GM19324 (cell line): ENCODE measurements around the gene THBS2.

Source experiments
- ATAC-seq: cut with Tn5 transposase; IDR thresholded peaks from one replicate; pipeline ENCODE4 v1.9.1; 2021; ENCODE audit warnings: mild to moderate bottlenecking, moderate library complexity; ENCODE audit not compliant: unreplicated experiment, low FRiP score

THBS2 gene

GRCh38 chr6:169251822-169252504 lies 1.7 kb downstream of the THBS2 start:
- no peak for ATAC-seq

GRCh38 chr6:169251371-169251802 lies 2.3 kb downstream of the THBS2 start:
- no peak for ATAC-seq

- ATAC-seq, result no peak
These were observed 3.0 kb downstream of the THBS2 start for GRCh38 chr6:169250660-169251059.

DNA sequence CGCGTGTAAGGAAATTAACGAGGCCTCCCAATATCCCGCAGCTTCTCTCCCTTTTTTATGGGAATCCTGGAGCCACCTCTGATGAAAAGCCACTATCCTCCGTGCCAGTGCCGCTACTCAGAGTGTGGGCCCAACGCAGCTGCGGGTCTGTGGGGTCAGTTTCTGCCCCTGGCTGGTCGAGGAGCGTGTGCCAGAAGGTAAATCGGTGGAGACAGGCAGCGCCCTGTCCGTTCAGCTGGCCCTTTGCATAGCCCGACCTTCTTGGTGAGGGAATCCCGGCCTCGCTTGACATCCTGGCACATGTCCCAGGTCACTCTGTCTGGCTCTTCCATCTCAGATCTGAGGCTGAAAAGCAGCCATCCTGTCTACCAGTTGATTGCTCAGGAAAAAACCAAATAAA lies 4.6 kb downstream of the THBS2 start:
- no peak for ATAC-seq

DNA sequence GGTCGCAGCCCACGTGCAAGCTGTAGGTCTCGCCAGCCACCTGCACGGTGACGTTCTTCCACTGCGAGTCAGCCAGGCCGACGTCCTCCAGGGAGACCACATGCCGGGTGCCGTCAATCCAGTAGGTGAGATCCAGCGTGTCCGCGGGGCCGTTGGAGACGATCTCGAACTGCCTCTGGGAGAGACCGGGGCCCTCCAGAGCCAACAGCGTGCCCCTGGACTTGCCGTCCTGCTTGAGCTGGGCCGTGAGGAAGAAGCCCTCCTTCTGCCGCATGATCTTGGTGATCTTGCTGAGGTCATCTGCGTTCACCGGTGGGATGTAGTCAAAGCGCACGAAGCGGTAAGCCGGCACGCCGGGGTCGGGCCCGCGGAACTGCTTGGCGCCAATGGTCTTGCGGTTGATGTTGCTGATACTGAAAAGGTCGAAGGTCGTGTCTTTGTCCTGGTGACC lies 5.1 kb downstream of the THBS2 start:
- ATAC-seq, result no peak

GRCh38 chr6:169247991-169248390 lies 5.7 kb downstream of the THBS2 start:
- ATAC-seq, result no peak

- no peak for ATAC-seq
These were observed 6.2 kb downstream of the THBS2 start for GRCh38 chr6:169247419-169247818.

GRCh38 chr6:169246445-169246844 lies 7.2 kb downstream of the THBS2 start:
- ATAC-seq, result no peak

GRCh38 chr6:169244684-169245383 lies 8.8 kb downstream of the THBS2 start:
- ATAC-seq, result no peak

DNA sequence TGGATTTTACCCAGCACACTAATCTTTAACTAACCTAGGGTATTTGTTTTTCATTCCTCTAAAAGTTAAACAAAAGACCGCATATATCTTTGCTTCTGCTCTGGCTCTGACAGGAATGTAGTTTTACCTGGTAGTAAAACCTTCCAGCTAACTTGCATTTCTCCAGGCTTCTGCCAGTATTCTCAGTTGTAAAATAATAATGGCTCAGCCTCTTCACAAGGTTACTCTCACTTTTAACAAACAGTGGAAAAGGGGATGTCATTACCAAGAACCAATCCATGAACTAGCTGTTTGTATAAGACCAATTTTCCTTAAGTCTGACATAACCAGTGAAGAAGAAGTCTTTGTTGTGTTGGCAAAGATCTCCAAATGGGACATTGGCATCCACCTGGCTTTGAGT lies 10.0 kb downstream of the THBS2 start:
- no peak for ATAC-seq

DNA sequence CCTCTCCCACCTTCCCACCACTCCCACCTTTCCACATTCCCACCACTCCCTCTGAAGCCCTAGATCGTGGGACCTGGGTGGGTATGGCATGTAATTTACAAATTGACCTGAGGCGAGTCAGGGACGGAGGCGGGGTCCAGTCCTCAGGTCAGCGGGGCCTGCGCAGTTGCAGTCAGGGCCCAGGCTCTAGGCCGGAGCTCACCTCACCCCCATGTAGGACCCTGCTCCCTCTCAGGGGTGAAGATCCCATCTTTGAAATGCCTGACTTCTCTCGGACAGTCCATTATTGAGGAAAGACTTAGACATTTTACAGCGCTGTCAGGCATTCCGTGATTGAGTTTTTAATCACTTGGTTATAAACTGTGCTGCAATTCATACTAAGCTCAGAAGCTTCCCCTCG lies 10.5 kb downstream of the THBS2 start:
- no peak for ATAC-seq

DNA sequence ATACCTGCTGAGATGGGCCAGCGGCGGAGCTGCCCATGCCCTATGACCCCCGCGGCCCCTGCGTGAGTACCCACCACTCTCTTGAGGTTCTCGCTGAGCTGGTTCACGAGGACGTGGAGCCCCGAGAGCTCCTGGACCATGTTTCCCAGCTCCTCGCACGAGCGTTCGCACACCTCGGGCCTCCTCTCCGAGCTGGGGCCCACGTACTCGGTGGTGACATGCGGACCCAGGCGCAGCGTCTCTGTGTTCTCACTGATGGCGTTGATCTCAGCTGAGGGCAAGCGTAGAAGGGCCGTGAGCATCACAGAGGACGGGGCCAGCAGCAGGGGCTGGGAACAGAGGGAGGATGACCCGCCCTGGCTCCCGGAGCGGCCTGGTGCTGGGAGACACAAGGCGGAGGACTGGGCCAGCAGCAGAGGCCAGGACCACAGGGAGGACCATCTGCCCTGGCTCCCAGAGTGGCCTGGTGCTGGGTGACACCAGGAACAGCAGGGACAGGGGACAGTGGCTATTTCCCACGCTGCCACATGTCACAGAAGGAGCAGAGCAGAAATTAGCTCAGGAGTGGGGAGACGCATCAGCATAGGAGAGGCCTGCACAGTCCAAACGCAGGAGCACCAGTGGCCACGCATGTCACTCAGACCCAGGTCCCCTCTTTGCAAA lies 11.8 kb downstream of the THBS2 start:
- ATAC-seq, result no peak

DNA sequence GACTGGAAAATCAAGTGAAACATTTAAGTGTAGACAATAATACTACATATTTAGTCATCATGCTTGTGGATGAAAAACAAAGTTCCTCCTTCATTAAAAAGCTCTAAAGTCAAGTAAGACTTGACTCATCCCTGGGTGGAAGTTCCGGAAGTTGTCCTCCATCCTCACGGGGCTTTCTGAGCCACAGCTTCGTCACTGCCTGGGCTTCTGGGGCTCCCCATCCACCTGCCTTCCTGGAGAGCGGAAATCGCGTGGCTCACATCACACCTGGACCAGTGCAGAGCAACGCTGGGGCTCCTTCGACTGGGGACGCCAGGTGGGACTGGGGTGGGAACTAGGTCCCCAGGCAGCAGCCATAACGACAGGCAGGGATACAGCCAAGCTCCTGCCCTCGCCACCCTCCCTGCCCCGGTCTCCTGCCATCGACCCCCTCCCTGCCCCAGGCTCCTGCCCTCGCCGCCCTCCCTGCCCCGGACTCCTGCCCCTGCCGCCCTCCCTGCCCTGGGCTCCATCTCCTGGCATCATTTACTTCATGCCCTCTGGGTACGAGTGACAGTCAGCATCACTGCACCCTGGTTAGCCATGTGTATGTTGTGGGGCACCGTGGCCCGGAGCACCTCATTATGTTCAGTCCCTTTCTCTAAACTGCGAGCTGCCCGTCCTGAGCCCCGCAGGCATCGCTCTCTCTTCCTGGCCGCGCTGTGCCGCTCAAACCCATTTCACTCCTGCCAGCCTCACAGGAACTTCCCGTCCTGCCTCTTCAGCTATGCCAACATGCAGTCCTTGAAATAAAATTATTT lies 12.9 kb downstream of the THBS2 start:
- no peak for ATAC-seq

- ATAC-seq, result no peak
These were observed 13.5 kb downstream of the THBS2 start for GRCh38 chr6:169240125-169240524.

- ATAC-seq, result no peak
These were observed 14.5 kb downstream of the THBS2 start for GRCh38 chr6:169239181-169239580.

DNA sequence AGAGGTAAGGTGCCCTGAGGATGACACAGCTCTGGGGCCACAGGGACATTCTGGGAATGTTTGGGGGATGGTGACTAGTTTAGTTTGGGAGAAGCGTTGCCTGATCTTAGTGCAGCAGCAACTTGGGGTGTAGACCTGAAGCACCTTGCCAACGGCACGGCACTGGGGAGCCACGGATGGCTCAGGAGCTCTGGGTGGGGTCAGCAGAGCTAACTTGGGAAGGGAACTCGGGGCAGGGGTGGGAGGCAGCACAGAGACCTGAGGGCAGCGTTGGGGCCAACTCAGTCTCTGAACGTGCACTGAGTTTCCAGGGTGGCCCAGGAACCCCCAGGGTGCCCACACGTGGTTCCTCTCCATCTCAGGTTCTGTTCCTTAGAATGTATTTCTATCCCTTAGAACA lies 14.9 kb downstream of the THBS2 start:
- ATAC-seq, result no peak

GRCh38 chr6:169237496-169238134 lies 16.0 kb downstream of the THBS2 start:
- ATAC-seq, result no peak

GRCh38 chr6:169236988-169237387 lies 16.7 kb downstream of the THBS2 start:
- ATAC-seq, result no peak

- no peak for ATAC-seq
These were observed 17.1 kb downstream of the THBS2 start for GRCh38 chr6:169236545-169236944.

DNA sequence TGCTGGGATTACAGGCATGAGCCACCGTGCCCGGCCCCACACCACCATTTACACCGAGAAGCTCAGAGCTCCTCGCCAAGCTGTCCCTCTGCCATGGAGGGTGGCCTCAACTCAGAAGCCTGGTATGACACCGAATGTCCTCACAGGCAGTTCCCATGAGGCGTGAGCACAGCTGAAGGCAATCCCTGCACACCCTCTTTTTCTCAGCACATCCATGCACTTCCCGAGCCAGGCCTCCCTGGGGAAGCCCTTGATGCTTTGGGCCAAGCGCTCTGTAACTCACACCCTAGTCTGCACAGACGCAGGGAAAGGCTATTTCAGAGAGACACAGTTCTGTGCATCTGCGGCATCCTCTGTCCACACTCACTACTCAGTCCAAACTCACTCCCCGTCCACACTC lies 18.4 kb downstream of the THBS2 start:
- ATAC-seq, result no peak
